ENCODE data around the gene SMAD7.

SMAD7 gene

GRCh38 chr18:48938827-48939204 lies 11.9 kb downstream of the SMAD7 start:
- DNase-seq (ENCODE audit: low read depth, low spot score) = no peak
- TF ChIP-seq CTCF (IDR thresholded peaks at IDR 0.05; ENCODE audit: insufficient read depth, low read length, missing control alignments) = no peak
- H3K4me3 ChIP-seq (ENCODE audit: low read depth, low read length) = peak overlapping the region; percentile 33; the same call in 1 of the 2 replicates
- CTCF ChIA-PET = no interaction called here
- POLR2A ChIA-PET = interaction anchor here (1.2 kb wide), 1 partner anchor 9 kb away, joined by 5 read pairs; no protein-coding TSS in a partner anchor

- no peak overlapping the region for H3K4me3 ChIP-seq (ENCODE audit: low read depth, low read length)
- no peak for TF ChIP-seq CTCF (IDR thresholded peaks at IDR 0.05; ENCODE audit: insufficient read depth, low read length, missing control alignments)
- POLR2A ChIA-PET = interaction anchor here (1.2 kb wide), 1 partner anchor 9 kb away, joined by 5 read pairs; no protein-coding TSS in a partner anchor
- DNase-seq (ENCODE audit: low read depth, low spot score) = no peak
- CTCF ChIA-PET = no interaction called here
Measured at GRCh38 chr18:48937869-48938750, 12.7 kb downstream of the SMAD7 start.

- ChIA-PET POLR2A (no interaction called here), CTCF (no interaction called here)
- TF ChIP-seq CTCF (IDR thresholded peaks at IDR 0.05; ENCODE audit: insufficient read depth, low read length, missing control alignments) = no peak
- no peak for DNase-seq (ENCODE audit: low read depth, low spot score)
- no peak overlapping the region for H3K4me3 ChIP-seq (ENCODE audit: low read depth, low read length)
Measured at GRCh38 chr18:48935433-48935774, 15.4 kb downstream of the SMAD7 start.

GRCh38 chr18:48934723-48935432 lies 15.9 kb downstream of the SMAD7 start:
- no peak overlapping the region for H3K4me3 ChIP-seq (ENCODE audit: low read depth, low read length)
- DNase-seq (ENCODE audit: low read depth, low spot score) = no peak
- TF ChIP-seq CTCF (IDR thresholded peaks at IDR 0.05; ENCODE audit: insufficient read depth, low read length, missing control alignments) = no peak
- POLR2A ChIA-PET = interaction anchor here (0.9 kb wide), 1 partner anchor 102 kb away, joined by 3 read pairs; no protein-coding TSS in a partner anchor
- CTCF ChIA-PET = no interaction called here

GRCh38 chr18:48934415-48934722 lies 16.4 kb downstream of the SMAD7 start:
- ChIA-PET POLR2A (interaction anchor here (0.9 kb wide), 1 partner anchor 102 kb away, joined by 3 read pairs; no protein-coding TSS in a partner anchor), CTCF (interaction anchor here (0.6 kb wide), 1 partner anchor 75 kb away, joined by 3 read pairs; no protein-coding TSS in a partner anchor)
- no peak overlapping the region for H3K4me3 ChIP-seq (ENCODE audit: low read depth, low read length)
- TF ChIP-seq CTCF (IDR thresholded peaks at IDR 0.05; ENCODE audit: insufficient read depth, low read length, missing control alignments) = no peak
- DNase-seq (ENCODE audit: low read depth, low spot score) = no peak

All from AG04449 (cell line).